Sigmoid colon (tissue), 4 donors: ENCODE data around the gene UNC5C.

ENCODE experiments used
- CTCF ChIP-seq, 4 experiments: fragments of 450-650 bp in 3 of 4; fragments of 200-600 bp in 1 of 4; IDR thresholded peaks; one replicate each; pipeline ENCODE4 v1.5.1; 2016 to 2019; ENCODE audit warnings: antibody characterized with exemption in 4 of 4, mild to moderate bottlenecking in 3 of 4, moderate library complexity in 2 of 4
- EP300 ChIP-seq, 4 donors: sonication (generic); formaldehyde crosslinking; IDR thresholded peaks; one replicate each; pipeline ENCODE4 v1.6.1; 2017; ENCODE audit warnings: antibody characterized with exemption in 4 of 4
- POLR2A ChIP-seq, 2 donors: fragments of 450-650 bp; IDR thresholded peaks; one replicate each; pipeline ENCODE4 v1.6.1; 2016; ENCODE audit warnings: antibody characterized with exemption in 2 of 2, mild to moderate bottlenecking in 2 of 2, moderate library complexity in 2 of 2
- POLR2AphosphoS5 ChIP-seq, 4 donors: sonication (generic); formaldehyde crosslinking; IDR thresholded peaks; one replicate each; pipeline ENCODE4 v1.6.1; 2017; ENCODE audit warnings: antibody characterized with exemption in 4 of 4

GRCh38 chr4:95571577-95571976, 22.8 kb upstream of the UNC5C start:
- TF ChIP-seq POLR2A (IDR thresholded peaks at IDR 0.05) (no peak), POLR2AphosphoS5 (IDR thresholded peaks at IDR 0.05) (no peak), CTCF (IDR thresholded peaks at IDR 0.05) (no peak), EP300 (IDR thresholded peaks at IDR 0.05) (no peak)
